ENCODE data around the gene VPS37B.

VPS37B gene

GRCh38 chr12:122841544-122842321 is 54.2 kb downstream of the VPS37B start:
- H3K79me2 ChIP-seq (ENCODE audit: insufficient read depth, low read length) = peaks cover 24% of the 10 kb centered on the region; the same call in 1 of the 2 replicates
- H3K9ac ChIP-seq (ENCODE audit: low read length) = no peak overlapping the region
- no peak overlapping the region for H3K4me2 ChIP-seq (ENCODE audit: low read depth, low read length, poor library complexity, severe bottlenecking)
- H4K20me1 ChIP-seq (ENCODE audit: low read depth, low read length) = peaks cover 9% of the 10 kb centered on the region; the same call in 1 of the 2 replicates
- H3K9me2 ChIP-seq (replicated peaks; ENCODE audit: insufficient read depth, low read length) = no peaks in the 10 kb centered on the region
- no peaks in the 10 kb centered on the region for H3K9me3 ChIP-seq (ENCODE audit: insufficient read depth, low read length)
- no peak for TF ChIP-seq EZH2phosphoT487 (conservative IDR thresholded peaks at IDR 0.05; ENCODE audit: low read length)
- TF ChIP-seq, protein P1, sequence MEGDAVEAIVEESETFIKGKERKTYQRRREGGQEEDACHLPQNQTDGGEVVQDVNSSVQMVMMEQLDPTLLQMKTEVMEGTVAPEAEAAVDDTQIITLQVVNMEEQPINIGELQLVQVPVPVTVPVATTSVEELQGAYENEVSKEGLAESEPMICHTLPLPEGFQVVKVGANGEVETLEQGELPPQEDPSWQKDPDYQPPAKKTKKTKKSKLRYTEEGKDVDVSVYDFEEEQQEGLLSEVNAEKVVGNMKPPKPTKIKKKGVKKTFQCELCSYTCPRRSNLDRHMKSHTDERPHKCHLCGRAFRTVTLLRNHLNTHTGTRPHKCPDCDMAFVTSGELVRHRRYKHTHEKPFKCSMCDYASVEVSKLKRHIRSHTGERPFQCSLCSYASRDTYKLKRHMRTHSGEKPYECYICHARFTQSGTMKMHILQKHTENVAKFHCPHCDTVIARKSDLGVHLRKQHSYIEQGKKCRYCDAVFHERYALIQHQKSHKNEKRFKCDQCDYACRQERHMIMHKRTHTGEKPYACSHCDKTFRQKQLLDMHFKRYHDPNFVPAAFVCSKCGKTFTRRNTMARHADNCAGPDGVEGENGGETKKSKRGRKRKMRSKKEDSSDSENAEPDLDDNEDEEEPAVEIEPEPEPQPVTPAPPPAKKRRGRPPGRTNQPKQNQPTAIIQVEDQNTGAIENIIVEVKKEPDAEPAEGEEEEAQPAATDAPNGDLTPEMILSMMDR (IDR thresholded peaks at IDR 0.05; ENCODE audit: insufficient read depth, low read length, poor library complexity, severe bottlenecking) = no peak
- H3F3A ChIP-seq (ENCODE audit: insufficient read depth) = peaks cover 3% of the 10 kb centered on the region
- no peak overlapping the region for H2AFZ ChIP-seq (ENCODE audit: low read depth, low read length, severe bottlenecking)
- H3K27me3 ChIP-seq (ENCODE audit: low read length) = no peaks in the 10 kb centered on the region
- no peak overlapping the region for H3K4me3 ChIP-seq (ENCODE audit: insufficient read depth, low read length, poor library complexity, severe bottlenecking)
- no peak overlapping the region for H3K27ac ChIP-seq (ENCODE audit: low read depth, low read length)
- no peaks in the 10 kb centered on the region for H3K36me3 ChIP-seq (ENCODE audit: low read length)

GRCh38 chr12:122840580-122841513 is 55.1 kb downstream of the VPS37B start:
- H3K4me2 ChIP-seq (ENCODE audit: low read depth, low read length, poor library complexity, severe bottlenecking) = no peak overlapping the region
- H3K27ac ChIP-seq (ENCODE audit: low read depth, low read length) = no peak overlapping the region
- no peaks in the 10 kb centered on the region for H3K9me2 ChIP-seq (replicated peaks; ENCODE audit: insufficient read depth, low read length)
- peaks cover 11% of the 10 kb centered on the region for H3F3A ChIP-seq (ENCODE audit: insufficient read depth)
- no peak overlapping the region for H3K4me3 ChIP-seq (ENCODE audit: insufficient read depth, low read length, poor library complexity, severe bottlenecking)
- H3K9ac ChIP-seq (ENCODE audit: low read length) = no peak overlapping the region
- H3K9me3 ChIP-seq (ENCODE audit: insufficient read depth, low read length) = no peaks in the 10 kb centered on the region
- TF ChIP-seq, protein P1 (IDR thresholded peaks at IDR 0.05; ENCODE audit: insufficient read depth, low read length, poor library complexity, severe bottlenecking) = no peak
- no peak for TF ChIP-seq EZH2phosphoT487 (conservative IDR thresholded peaks at IDR 0.05; ENCODE audit: low read length)
- H3K36me3 ChIP-seq (ENCODE audit: low read length) = no peaks in the 10 kb centered on the region
- H3K27me3 ChIP-seq (ENCODE audit: low read length) = no peaks in the 10 kb centered on the region
- peaks cover 25% of the 10 kb centered on the region; the same call in 1 of the 2 replicates for H3K79me2 ChIP-seq (ENCODE audit: insufficient read depth, low read length)
- peaks cover 10% of the 10 kb centered on the region; the same call in 1 of the 2 replicates for H4K20me1 ChIP-seq (ENCODE audit: low read depth, low read length)
- H2AFZ ChIP-seq (ENCODE audit: low read depth, low read length, severe bottlenecking) = no peak overlapping the region

DNA sequence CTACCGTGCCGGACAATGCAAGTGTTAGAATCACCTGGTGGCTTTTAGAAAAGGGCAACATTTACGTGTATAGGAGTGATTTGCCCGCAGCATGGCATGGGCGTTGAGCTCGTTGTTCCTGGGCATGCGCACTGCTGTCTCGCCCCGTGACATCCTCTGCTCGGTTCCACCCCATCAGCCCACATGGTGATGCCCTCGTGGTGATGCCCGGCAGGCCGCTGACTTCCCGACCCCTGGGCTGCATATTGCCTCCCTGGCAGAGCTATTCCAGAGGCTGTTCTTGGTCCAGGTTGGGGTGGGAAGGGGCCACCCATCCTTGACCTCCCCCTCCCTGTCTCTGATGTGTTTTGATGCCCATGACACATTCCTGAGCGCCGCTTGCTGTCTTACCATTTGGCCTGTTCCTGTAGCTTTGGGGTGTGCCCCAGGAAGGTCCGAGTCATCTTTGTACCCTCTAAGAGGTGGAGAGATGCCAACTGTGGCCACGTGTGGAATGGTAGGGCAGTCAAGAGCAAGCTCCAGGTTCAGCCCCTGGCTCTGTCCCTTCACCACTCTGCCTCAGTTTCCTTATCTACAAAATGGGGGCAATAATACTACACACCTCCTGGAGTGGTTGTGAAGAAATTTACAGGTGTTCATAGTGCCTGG is 55.9 kb downstream of the VPS37B start:
- no peak overlapping the region for H2AFZ ChIP-seq (ENCODE audit: low read depth, low read length, severe bottlenecking)
- H4K20me1 ChIP-seq (ENCODE audit: low read depth, low read length) = peaks cover 10% of the 10 kb centered on the region; the same call in 1 of the 2 replicates
- H3K79me2 ChIP-seq (ENCODE audit: insufficient read depth, low read length) = peaks cover 25% of the 10 kb centered on the region; the same call in 1 of the 2 replicates
- H3F3A ChIP-seq (ENCODE audit: insufficient read depth) = peaks cover 11% of the 10 kb centered on the region
- no peaks in the 10 kb centered on the region for H3K27me3 ChIP-seq (ENCODE audit: low read length)
- no peaks in the 10 kb centered on the region for H3K36me3 ChIP-seq (ENCODE audit: low read length)
- no peak overlapping the region for H3K4me3 ChIP-seq (ENCODE audit: insufficient read depth, low read length, poor library complexity, severe bottlenecking)
- no peak overlapping the region for H3K9ac ChIP-seq (ENCODE audit: low read length)
- no peaks in the 10 kb centered on the region for H3K9me2 ChIP-seq (replicated peaks; ENCODE audit: insufficient read depth, low read length)
- no peak overlapping the region for H3K27ac ChIP-seq (ENCODE audit: low read depth, low read length)
- H3K4me2 ChIP-seq (ENCODE audit: low read depth, low read length, poor library complexity, severe bottlenecking) = no peak overlapping the region
- H3K9me3 ChIP-seq (ENCODE audit: insufficient read depth, low read length) = no peaks in the 10 kb centered on the region
- TF ChIP-seq, protein P1 (IDR thresholded peaks at IDR 0.05; ENCODE audit: insufficient read depth, low read length, poor library complexity, severe bottlenecking) = no peak
